SK-N-SH treated with all-trans-retinoic acid at 6 μM for 48 hours (cell line): Measurements from ENCODE around the gene CRIP2.

Experiments used
- ATAC-seq: fragments of 200-7000 bp; cut with Tn5 transposase; 3 replicates; pipeline ENCODE4 v1.9.1; 2020; ENCODE audit warnings: mild to moderate bottlenecking, moderate library complexity
- ARNTL ChIP-seq: fragments of 450-650 bp; formaldehyde crosslinking; IDR thresholded peaks from 2 replicates; pipeline ENCODE4 v1.5.0; 2020; ENCODE audit warnings: low read depth, mild to moderate bottlenecking, moderate library complexity, borderline replicate concordance
- BACH2 ChIP-seq: fragments of 250-450 bp; sonication (Bioruptor Pico); IDR thresholded peaks from 2 replicates; pipeline ENCODE4 v1.9.0; 2021; ENCODE audit warnings: mild to moderate bottlenecking, borderline replicate concordance
- CSDC2 ChIP-seq: fragments of 250-450 bp; sonication (Bioruptor Pico); IDR thresholded peaks from 2 replicates; pipeline ENCODE4 v1.5.0; 2020; ENCODE audit warnings: mild to moderate bottlenecking, moderate library complexity
- GLIS3 ChIP-seq: fragments of 250-450 bp; sonication (Bioruptor Pico); IDR thresholded peaks from 2 replicates; pipeline ENCODE4 v1.5.0; 2020; ENCODE audit warnings: mild to moderate bottlenecking, moderate library complexity
- ISL1 ChIP-seq: fragments of 250-450 bp; sonication (Bioruptor Pico); IDR thresholded peaks from 2 replicates; pipeline ENCODE4 v2.1.2; 2022; ENCODE audit warnings: mild to moderate bottlenecking, moderate library complexity
- OSR1 ChIP-seq: fragments of 250-450 bp; sonication (Bioruptor Pico); IDR thresholded peaks from 2 replicates; pipeline ENCODE4 v1.8.0; 2022; ENCODE audit warnings: moderate library complexity, mild to moderate bottlenecking, inconsistent platforms
- PATZ1 ChIP-seq: fragments of 250-450 bp; sonication (Bioruptor Pico); IDR thresholded peaks from 2 replicates; pipeline ENCODE4 v1.8.0; 2020; ENCODE audit warnings: mild to moderate bottlenecking, moderate library complexity, borderline replicate concordance
- PPARA ChIP-seq: fragments of 250-450 bp; sonication (Bioruptor Pico); IDR thresholded peaks from 2 replicates; pipeline ENCODE4 v1.5.0; 2020; ENCODE audit warnings: mild to moderate bottlenecking, borderline replicate concordance
- RARB ChIP-seq: fragments of 250-450 bp; sonication (Bioruptor Pico); IDR thresholded peaks from 2 replicates; pipeline ENCODE4 v1.8.0; 2021; ENCODE audit warnings: mild to moderate bottlenecking, moderate library complexity
- SNAI2 ChIP-seq: fragments of 250-450 bp; sonication (Bioruptor Pico); IDR thresholded peaks from 2 replicates; pipeline ENCODE4 v1.5.0; 2020; ENCODE audit warnings: mild to moderate bottlenecking, moderate library complexity
- TCF4 ChIP-seq: fragments of 250-450 bp; sonication (Bioruptor Pico); IDR thresholded peaks from 2 replicates; pipeline ENCODE4 v1.8.0; 2021; ENCODE audit warnings: mild to moderate bottlenecking, moderate library complexity, borderline replicate concordance
- TOX ChIP-seq: fragments of 250-450 bp; sonication (Bioruptor Pico); IDR thresholded peaks from 2 replicates; pipeline ENCODE4 v1.8.0; 2021; ENCODE audit warnings: mild to moderate bottlenecking, moderate library complexity, borderline replicate concordance
- TSHZ2 ChIP-seq: fragments of 250-450 bp; sonication (Bioruptor Pico); IDR thresholded peaks from 2 replicates; pipeline ENCODE4 v1.5.0; 2020; ENCODE audit warnings: mild to moderate bottlenecking, moderate library complexity
- ZC3H10 ChIP-seq: fragments of 250-450 bp; sonication (Bioruptor Pico); IDR thresholded peaks from 2 replicates; pipeline ENCODE4 v1.5.1; 2021; ENCODE audit warnings: mild to moderate bottlenecking, moderate library complexity
- ZFP3 ChIP-seq: fragments of 250-450 bp; sonication (Bioruptor Pico); IDR thresholded peaks from 2 replicates; pipeline ENCODE4 v1.5.0; 2020; ENCODE audit warnings: mild to moderate bottlenecking, moderate library complexity
- ZFP30 ChIP-seq: fragments of 450-650 bp; formaldehyde crosslinking; IDR thresholded peaks from 2 replicates; pipeline ENCODE4 v1.5.0; 2022; ENCODE audit warnings: mild to moderate bottlenecking, moderate library complexity
- ZNF565 ChIP-seq: fragments of 450-650 bp; formaldehyde crosslinking; conservative IDR thresholded peaks from 2 replicates; pipeline ENCODE4 v1.5.0; 2020; ENCODE audit warnings: low read depth, mild to moderate bottlenecking, moderate library complexity
- ZNF70 ChIP-seq: fragments of 450-650 bp; formaldehyde crosslinking; IDR thresholded peaks from 2 replicates; pipeline ENCODE4 v1.5.0; 2020; ENCODE audit warnings: mild to moderate bottlenecking, moderate library complexity
- ZNF8 ChIP-seq: fragments of 450-650 bp; formaldehyde crosslinking; IDR thresholded peaks from 2 replicates; pipeline ENCODE4 v1.5.0; 2020; ENCODE audit warnings: mild to moderate bottlenecking, moderate library complexity
- TF ChIP-seq, protein P1 (sequence below): fragments of 250-450 bp; sonication (Bioruptor Pico); IDR thresholded peaks from 2 replicates; pipeline ENCODE4 v1.8.0; 2021; ENCODE audit warnings: low read depth, mild to moderate bottlenecking, moderate library complexity, borderline replicate concordance

CRIP2 gene

DNA sequence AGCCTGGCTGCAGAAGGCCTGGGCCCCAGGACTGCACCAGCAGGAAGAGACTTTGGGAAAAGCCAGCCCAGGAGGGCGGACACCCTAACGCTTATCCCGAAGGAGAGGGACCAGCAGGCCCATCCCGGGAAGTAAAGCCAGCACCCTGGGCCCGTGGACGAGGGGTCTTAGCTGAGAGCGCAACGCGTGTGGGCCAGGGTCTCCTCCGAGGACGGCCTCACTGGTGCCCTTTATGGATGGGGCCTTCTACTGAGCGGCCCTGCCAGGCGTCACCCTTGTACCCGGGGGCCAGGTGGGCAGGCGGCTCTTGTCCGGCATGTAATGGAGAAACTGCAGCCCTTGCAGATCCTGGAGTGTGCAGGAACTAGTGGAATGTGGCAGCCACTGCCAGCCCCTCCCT is 30.5 kb downstream of the CRIP2 start:
- TF ChIP-seq ZNF8 (CRISPR knock-in tag), result no peak
- TF ChIP-seq, protein P1, sequence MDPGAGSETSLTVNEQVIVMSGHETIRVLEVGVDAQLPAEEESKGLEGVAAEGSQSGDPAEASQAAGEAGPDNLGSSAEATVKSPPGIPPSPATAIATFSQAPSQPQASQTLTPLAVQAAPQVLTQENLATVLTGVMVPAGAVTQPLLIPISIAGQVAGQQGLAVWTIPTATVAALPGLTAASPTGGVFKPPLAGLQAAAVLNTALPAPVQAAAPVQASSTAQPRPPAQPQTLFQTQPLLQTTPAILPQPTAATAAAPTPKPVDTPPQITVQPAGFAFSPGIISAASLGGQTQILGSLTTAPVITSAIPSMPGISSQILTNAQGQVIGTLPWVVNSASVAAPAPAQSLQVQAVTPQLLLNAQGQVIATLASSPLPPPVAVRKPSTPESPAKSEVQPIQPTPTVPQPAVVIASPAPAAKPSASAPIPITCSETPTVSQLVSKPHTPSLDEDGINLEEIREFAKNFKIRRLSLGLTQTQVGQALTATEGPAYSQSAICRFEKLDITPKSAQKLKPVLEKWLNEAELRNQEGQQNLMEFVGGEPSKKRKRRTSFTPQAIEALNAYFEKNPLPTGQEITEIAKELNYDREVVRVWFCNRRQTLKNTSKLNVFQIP (CRISPR knock-in tag), result no peak
- no peak for TF ChIP-seq ZFP3
- TF ChIP-seq PATZ1, result no peak
- no peak for TF ChIP-seq TCF4 (CRISPR knock-in tag)
- TF ChIP-seq CSDC2, result no peak
- TF ChIP-seq GLIS3 (CRISPR knock-in tag), result no peak
- TF ChIP-seq TSHZ2 (CRISPR knock-in tag), result no peak
- no peak for TF ChIP-seq OSR1 (CRISPR knock-in tag)
- TF ChIP-seq ZC3H10 (CRISPR knock-in tag), result no peak
- no peak for TF ChIP-seq ARNTL
- no peak for TF ChIP-seq ZNF70 (CRISPR knock-in tag)
- no peak for TF ChIP-seq BACH2 (CRISPR knock-in tag)
- no peak for TF ChIP-seq SNAI2 (CRISPR knock-in tag)
- TF ChIP-seq RARB (CRISPR knock-in tag), result no peak
- ATAC-seq, result no peak

DNA sequence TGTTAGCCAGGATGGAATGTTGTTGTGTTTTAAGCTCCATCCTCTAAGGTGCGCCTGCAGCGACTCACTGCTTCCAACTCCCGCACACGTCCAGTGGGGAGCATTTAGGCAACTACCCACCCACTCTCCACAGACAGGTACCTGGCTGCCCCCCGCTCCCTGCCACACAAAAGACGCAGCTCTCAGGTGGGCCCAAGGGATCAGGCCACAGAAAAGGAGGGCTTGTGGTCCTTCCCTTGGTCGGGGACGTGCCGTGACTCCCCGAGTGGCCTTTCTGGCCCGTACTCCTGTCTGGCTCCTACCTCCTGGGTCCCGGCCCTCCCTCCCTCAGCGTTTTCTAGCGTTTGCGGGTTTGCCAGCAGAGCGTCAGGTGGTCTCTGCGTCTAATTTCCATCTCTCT is 32.6 kb downstream of the CRIP2 start:
- no peak for TF ChIP-seq GLIS3 (CRISPR knock-in tag)
- no peak for TF ChIP-seq TSHZ2 (CRISPR knock-in tag)
- TF ChIP-seq TOX (CRISPR knock-in tag), result no peak
- TF ChIP-seq ZFP30 (CRISPR knock-in tag), result no peak
- no peak for TF ChIP-seq PPARA (CRISPR knock-in tag)
- TF ChIP-seq, all 23 proteins: peak for 0
- ATAC-seq, result no peak

GRCh38 chr14:105508069-105508468 is 33.4 kb downstream of the CRIP2 start:
- no peak for ATAC-seq

DNA sequence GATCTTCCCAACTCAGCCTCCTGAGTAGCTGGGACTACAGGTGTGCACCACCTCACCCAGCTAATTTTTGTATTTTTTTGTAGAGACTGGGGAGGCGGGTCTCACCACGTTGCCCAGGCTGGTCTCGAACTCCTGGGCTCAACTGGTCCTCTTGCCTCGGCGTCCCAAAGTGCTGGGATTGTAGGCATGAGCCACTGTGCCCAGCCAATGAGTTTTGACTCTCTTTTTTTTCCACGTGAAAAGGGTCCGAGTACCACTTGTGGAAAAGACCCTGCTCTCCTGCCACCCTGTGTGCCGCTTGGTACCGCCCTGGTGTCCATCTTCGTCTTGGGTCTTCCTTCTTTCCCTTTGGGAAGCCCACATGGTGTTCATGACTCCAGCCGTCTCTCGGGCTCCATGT is 34.0 kb downstream of the CRIP2 start:
- no peak for TF ChIP-seq PPARA (CRISPR knock-in tag)
- no peak for TF ChIP-seq TSHZ2 (CRISPR knock-in tag)
- no peak for ATAC-seq

More at GRCh38 chr14:105508069-105508468, 33.4 kb downstream of the CRIP2 start:
- TF ChIP-seq ZNF565 (CRISPR knock-in tag) (no peak), ISL1 (CRISPR knock-in tag) (no peak)
